ENCODE measurements around the gene TMIGD1. TPM values are rescaled to one million over a fixed set of nuclear protein-coding genes. Genes with fewer than 3 reads are reported as not detected.

TMIGD1 gene
- total and polyA plus RNA-seq, 10 of the 15 experiments (the other 5 are each of a cell fraction or from before 2014, with no cell fraction given) = not detected

DNA sequence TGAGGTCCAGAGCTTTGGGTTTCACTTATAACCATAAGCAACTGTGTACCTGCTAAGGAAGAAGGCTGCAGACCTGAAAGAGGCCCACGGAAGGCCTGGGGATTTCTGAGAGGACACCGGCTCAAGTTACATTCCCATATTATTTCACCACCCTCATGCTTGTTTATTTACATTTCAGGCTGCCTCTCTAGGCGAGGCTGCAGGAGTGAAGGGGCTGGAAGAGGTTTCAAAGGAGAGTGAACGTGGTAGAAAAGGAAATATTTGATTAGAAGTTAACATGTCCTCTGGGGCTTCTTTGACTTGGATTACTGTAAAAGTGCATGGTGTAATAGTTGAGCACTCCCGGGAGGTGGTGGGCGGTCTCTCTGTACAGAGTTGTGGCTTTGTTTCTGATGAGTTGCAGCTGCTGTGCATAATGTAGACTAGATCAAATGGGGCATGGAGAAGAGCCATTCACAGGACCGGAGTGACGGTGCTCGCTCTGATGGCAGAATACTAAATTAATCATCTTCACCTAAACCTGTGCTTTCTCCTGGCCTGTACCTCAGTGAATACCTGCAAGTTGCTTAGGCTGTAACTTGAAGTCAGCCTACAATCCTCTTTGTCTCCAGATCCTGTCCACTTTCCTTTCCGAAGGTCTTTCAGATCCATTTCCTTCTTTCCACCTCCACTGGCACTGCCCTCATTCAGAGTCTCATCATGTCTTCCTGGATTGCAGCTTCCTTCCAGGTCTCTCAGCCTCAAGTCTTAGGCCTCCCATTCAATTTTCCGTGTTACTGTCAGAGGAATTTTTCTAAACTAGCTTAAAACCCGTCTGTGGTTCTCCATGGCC is 43.0 kb upstream of the TMIGD1 start (continued):
- TF ChIP-seq STAT1 (conservative IDR thresholded peaks at IDR 0.05) (no peak), YBX1 (IDR thresholded peaks at IDR 0.05) (no peak), MAX (IDR thresholded peaks at IDR 0.05; ENCODE audit: low read depth, low read length) (no peak), CEBPB (IDR thresholded peaks at IDR 0.05; ENCODE audit: borderline replicate concordance in 1 of 2, low read depth in 2 of 2, low read length in 2 of 2) (no peak), ZBTB40 (IDR thresholded peaks at IDR 0.05; ENCODE audit: borderline replicate concordance) (no peak), POLR2A (IDR thresholded peaks at IDR 0.05; ENCODE audit: low read depth, low read length) (0 out of 2 replicates have a peak, but pooled peaks have one; percentile 29), ZNF207 (IDR thresholded peaks at IDR 0.05; ENCODE audit: borderline replicate concordance) (no peak), E4F1 (IDR thresholded peaks at IDR 0.05; ENCODE audit: borderline replicate concordance, partially characterized antibody) (no peak), MYB (IDR thresholded peaks at IDR 0.05; ENCODE audit: borderline replicate concordance, low read depth, low read length) (no peak), ASH2L (IDR thresholded peaks at IDR 0.05; ENCODE audit: borderline replicate concordance, low read depth) (no peak), ZZZ3 (IDR thresholded peaks at IDR 0.05; ENCODE audit: control insufficient read depth, insufficient read length, low read depth) (no peak), GABPA (IDR thresholded peaks at IDR 0.05; ENCODE audit: low read depth) (no peak), POU2F2 (IDR thresholded peaks at IDR 0.05; ENCODE audit: borderline replicate concordance, low read depth, low read length) (peak; percentile 89; the same call in 2 of the 3 replicates), CBFB (IDR thresholded peaks at IDR 0.05; ENCODE audit: low read depth) (peak; percentile 44; the same call in 1 of the 2 replicates)
- TF ChIP-seq, protein P1, sequence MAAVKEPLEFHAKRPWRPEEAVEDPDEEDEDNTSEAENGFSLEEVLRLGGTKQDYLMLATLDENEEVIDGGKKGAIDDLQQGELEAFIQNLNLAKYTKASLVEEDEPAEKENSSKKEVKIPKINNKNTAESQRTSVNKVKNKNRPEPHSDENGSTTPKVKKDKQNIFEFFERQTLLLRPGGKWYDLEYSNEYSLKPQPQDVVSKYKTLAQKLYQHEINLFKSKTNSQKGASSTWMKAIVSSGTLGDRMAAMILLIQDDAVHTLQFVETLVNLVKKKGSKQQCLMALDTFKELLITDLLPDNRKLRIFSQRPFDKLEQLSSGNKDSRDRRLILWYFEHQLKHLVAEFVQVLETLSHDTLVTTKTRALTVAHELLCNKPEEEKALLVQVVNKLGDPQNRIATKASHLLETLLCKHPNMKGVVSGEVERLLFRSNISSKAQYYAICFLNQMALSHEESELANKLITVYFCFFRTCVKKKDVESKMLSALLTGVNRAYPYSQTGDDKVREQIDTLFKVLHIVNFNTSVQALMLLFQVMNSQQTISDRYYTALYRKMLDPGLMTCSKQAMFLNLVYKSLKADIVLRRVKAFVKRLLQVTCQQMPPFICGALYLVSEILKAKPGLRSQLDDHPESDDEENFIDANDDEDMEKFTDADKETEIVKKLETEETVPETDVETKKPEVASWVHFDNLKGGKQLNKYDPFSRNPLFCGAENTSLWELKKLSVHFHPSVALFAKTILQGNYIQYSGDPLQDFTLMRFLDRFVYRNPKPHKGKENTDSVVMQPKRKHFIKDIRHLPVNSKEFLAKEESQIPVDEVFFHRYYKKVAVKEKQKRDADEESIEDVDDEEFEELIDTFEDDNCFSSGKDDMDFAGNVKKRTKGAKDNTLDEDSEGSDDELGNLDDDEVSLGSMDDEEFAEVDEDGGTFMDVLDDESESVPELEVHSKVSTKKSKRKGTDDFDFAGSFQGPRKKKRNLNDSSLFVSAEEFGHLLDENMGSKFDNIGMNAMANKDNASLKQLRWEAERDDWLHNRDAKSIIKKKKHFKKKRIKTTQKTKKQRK (IDR thresholded peaks at IDR 0.05; ENCODE audit: low read depth, low read length) = no peak

All from GM12878 (cell line).